Stimulated activated CD4-positive, alpha-beta T cell treated with anti-CD3 and anti-CD28 coated beads, Interleukin-15, amount 100 ng/mL, for 48 hours (primary cell): ENCODE results near the gene TMEM79.

Experiments used
- DNase-seq, 2 donors: peaks; one replicate each; pipeline ENCODE4 v3.0.0-alpha.2; 2020; ENCODE audit warnings: low read depth in 2 of 2

Gene TMEM79, protein sequence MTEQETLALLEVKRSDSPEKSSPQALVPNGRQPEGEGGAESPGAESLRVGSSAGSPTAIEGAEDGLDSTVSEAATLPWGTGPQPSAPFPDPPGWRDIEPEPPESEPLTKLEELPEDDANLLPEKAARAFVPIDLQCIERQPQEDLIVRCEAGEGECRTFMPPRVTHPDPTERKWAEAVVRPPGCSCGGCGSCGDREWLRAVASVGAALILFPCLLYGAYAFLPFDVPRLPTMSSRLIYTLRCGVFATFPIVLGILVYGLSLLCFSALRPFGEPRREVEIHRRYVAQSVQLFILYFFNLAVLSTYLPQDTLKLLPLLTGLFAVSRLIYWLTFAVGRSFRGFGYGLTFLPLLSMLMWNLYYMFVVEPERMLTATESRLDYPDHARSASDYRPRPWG

DNA sequence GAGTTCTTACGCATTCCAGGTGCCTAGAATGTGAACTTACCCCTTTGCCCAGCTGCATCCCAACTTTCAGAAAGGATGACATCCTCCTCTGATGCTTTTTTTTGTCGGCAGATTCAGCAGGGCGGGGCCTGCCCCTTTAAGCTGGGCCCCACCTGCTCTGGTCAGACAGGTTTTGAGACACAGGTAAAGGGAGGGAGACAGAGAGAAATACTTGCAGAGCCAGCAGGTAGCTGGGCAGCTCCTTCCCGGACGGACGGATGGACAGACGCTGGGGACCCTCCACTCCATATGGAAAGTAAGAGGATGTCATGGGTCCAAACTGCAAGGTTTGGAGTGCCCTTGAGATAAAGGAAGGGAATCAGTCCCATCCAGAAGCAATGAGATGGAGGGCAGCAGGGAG, at the start of gene TMEM79:
Gene TMEM79, plus strand, starts transcription at position 214 of the 400 bp plus-strand sequence. CDS start 902 bp downstream, outside the sequence.
- DNase-seq: no peak

DNA sequence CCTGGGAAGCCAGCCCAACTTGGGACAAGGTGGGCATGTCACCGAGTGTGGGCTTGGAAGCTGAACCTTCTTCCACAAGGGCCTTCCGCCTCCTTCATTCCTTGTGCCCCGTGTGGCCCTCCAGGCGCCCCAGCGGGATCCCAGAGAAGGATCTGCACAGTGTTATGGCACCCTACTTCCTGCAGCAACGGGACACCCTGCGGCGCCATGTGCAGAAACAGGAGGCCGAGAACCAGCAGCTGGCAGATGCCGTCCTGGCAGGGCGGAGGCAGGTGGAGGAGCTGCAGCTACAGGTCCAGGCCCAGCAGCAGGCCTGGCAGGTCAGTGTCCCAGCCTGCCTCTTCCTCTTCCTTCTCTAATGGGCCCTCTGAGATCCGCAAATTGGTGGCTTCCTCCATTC, 48.0 kb upstream of the TMEM79 start:
- DNase-seq: no peak

DNA sequence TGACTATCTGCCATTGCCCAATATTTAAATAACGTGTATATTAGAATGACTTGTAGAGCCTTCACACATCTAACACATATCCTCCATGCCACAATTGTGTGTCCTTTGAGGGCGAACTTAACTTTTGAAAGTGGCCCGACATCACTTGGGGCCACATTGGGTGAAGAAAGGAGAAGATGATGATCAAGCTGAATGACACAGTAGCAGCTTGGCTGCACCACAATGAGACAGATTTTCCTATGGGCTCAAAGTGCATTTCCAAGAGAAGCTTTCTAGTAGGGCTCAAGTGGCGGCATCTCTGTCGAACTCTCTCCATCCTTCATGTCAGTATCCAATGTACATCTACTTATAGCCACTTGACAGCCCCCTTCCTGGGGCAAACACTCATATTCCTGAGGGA, 45.9 kb upstream of the TMEM79 start:
- DNase-seq: no peak

DNA sequence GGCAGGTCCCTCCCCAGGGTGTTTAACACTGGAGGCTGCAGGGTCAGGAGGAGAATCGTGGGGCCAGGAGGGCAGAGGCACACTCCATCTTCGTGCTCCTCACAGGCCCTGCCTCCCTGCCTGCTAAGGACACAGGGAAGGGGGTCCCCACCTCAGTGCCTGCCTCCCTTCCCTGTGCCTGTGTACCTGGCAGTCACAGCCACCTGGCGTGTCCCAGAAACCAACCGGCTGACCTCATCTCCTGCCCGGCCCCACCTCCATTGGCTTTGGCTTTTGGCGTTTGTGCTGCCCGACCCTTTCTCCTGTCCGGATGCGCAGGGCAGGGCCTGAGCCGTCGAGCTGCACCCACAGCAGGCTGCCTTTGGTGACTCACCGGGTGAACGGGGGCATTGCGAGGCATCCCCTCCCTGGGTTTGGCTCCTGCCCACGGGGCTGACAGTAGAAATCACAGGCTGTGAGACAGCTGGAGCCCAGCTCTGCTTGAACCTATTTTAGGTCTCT, 42.8 kb upstream of the TMEM79 start:
- no peak for DNase-seq

DNA sequence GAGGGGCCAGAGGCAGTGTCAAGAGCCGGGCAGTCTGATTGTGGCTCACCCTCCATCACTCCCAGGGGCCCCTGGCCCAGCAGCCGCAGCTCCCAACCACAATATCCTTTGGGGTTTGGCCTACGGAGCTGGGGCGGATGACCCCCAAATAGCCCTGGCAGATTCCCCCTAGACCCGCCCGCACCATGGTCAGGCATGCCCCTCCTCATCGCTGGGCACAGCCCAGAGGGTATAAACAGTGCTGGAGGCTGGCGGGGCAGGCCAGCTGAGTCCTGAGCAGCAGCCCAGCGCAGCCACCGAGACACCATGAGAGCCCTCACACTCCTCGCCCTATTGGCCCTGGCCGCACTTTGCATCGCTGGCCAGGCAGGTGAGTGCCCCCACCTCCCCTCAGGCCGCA, 42.2 kb upstream of the TMEM79 start, which contains the start of gene BGLAP:
Gene BGLAP, plus strand, starts transcription at position 259 of the 400 bp plus-strand sequence. Its CDS starts 48 bp downstream, at position 307.
- no peak for DNase-seq

DNA sequence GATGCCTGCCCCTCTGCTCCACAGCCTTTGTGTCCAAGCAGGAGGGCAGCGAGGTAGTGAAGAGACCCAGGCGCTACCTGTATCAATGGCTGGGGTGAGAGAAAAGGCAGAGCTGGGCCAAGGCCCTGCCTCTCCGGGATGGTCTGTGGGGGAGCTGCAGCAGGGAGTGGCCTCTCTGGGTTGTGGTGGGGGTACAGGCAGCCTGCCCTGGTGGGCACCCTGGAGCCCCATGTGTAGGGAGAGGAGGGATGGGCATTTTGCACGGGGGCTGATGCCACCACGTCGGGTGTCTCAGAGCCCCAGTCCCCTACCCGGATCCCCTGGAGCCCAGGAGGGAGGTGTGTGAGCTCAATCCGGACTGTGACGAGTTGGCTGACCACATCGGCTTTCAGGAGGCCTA, 41.4 kb upstream of the TMEM79 start:
- no peak for DNase-seq

DNA sequence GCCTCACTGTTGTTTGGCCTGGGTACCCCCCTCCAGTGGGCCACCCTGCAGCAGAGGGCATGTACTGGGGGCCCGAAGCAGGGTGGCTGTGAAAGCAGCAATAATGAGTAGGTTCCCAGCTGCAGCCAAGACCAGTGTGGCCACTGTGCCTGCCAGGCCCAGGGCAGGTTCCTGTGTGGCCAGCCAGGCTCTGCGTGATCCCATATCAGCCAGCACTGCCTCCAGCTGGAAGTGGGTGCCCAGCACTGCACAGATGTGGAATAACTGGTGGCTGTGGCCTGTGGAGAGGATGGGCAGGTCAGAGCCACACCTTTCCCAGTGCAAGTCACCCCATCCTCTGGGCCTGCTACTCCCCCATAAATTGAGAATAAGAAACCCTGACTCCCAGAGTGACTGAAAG, 40.0 kb upstream of the TMEM79 start:
- DNase-seq: no peak

DNA sequence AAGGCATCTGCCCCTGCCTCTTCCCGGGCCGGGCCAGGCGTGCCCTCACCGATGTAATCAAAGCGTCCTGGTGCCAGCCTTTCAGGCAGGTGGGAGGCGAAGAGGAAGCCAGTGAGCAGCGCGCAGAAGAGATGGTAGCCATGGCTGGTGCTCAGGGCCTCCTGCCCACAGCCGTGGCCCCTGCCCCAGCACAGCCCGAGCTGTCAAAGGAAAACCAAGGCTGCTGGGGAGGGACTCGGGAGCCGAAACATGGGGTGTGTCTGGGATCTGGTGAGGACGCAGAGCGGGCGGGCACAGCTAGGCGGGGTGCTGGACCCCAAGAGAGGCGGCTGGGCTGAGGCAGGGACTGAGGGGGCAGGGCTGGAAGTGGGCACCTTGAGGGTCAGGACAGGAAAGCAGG, 39.4 kb upstream of the TMEM79 start:
- DNase-seq: no peak

DNA sequence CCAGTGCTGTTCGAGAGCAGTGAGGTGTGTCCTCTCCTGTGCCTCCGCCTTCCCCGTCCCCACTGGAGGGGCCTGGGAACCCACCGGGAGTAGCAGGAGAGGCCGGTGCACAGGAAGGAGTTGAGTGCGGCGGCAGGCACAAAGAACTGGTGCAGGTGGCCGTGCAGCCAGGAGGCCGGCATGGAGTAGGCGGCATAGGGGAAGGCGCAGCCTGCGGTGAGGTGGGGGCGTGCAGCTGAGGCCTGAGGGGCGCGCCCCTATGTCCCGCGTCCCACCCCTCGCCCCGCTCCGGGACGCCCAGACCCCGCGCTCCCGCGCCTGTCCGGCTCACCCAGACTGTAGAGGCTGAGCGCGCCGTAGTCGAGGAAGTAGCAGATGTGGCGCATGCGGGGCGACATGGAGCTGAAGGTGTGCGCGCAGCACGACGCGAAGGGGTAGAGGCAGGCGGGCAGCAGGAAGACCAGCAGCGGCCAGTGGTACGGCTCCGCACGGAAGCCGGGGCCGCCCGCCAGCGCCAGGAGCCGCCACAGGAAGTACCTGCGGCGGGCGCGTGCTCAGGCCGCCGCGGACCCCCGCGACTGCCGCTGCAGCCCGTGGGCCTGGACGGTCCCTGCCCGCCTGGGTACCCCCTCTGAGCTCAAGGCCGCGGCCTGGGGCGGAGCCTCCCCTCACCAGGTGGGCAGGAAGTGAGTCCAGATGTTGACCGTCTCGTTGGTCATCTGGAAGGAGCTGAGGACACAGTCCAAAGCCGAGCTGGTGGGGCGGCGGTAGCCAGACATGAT, 38.5 kb upstream of the TMEM79 start:
- DNase-seq: no peak

DNA sequence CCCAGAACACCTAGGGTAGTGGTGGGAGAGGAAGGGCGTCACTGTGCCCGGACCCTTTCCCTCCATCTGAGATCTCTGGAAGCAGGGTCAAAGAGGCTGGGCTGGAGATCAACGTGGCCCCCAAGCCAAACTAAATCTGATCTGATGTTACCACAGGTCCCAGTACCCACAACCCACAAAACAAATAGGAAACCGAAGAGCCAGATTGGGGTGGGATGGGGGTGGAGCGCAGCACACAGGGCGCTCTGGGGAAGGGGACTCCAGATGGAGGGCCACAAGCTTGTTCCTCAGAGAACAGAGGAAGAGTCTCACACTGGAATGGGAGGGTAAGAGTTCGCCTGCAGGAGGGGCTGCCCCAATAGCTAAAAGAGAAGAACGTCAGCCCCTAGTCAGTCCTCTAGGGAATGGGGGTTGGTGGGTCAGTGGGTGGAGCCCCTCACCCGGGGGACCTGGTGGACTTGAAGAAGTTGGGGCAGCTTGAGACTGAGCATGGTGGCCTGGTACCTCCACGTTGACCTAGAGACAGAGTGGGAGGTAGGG, 37.8 kb upstream of the TMEM79 start:
- DNase-seq: no peak

DNA sequence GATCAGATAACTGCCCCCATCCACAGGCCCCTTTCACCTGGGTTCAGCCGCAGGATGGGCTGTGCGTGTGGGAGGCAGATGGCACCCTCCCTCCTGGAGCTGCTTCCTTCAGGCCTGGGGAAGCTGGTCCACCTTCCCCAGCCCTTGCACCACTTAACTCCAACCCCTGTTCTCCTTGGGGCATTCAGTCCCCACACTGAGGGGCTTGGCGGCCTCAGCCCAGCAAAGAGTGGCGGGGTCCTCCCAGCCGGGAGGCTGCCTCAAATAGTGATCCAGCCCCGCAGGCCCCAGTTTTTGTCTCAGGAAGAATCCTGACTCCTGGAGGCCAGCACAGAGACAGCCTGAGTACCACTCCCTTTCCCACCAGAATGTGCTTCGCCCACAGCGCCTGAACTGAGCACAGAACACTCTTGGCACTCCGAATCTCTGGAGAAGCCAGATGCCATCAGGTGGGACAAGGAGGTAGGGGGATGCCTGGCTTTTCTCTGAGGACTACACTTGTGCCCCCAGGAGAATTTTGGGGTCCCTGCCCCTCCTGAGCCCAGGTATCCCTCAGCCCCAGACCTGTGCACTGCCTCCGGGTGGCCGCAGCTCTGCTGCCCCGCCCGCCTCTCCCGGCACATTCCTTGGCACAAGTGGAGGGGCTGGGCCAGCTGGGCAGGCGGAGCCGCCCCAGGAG, 37.2 kb upstream of the TMEM79 start:
- DNase-seq: no peak

DNA sequence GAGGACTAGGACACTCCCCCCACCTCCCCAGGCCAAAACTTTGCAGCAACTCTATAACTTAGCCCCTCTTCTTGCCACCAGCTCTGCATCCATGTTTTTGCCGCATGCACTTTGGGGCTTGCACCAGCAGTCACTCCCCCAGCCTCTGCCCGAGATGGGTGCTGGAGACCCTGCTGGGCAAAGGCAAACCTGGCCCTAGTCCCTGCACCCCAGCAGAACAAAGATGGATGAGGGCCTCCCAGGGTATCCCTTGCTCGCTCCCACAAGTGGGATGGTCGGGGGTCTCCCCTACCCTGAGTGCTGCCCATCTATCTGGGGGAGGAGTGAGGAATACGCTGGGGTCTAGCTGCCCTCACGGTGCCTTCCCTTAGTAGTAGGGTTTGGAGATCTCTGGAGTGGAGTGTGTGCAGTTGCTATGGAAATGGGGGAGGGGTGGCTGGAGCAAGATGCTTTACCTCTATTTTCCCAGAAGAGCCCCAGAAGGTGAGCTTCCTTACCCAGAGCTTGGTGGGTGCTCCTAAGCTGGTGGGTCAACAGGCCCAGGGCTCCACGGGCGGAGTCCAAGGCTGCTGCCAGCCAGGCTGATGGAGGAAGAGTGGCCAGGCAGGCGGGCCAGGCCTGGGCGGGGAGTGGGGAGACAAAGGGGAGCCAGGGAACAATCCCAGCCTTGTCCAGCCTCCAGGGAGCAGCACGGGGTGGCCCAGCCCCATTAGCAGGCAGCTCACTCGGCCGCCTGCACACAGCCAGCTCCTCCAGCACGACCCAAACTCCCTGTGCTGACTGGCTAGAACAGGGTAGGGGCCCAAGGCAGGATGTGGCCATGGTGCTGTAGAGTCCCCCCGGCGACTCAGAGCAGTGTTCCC, 36.4 kb upstream of the TMEM79 start, which contains the start of gene PAQR6:
Gene PAQR6, minus strand, starts transcription at position 597 of the 863 bp plus-strand sequence. CDS start 1,325 bp downstream, outside the sequence.
- no peak for DNase-seq

DNA sequence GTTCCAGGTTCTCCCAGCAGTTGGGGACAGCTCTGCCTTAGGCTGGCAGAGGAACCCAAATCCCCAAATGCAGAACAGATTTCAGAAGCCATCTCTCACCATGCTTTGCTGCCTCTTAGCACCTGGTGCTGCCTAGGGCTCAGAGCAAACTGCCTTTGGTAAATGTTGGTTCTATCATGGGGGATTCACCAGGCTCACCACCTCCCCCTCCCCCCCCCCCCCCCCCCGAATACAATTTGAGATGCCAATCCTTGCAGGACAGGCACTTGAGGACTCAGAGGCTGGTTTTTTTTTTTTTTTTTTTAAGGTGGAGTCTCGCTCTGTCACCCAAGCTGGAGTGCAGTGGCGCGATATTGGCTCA, 35.8 kb upstream of the TMEM79 start:
- DNase-seq: no peak

DNA sequence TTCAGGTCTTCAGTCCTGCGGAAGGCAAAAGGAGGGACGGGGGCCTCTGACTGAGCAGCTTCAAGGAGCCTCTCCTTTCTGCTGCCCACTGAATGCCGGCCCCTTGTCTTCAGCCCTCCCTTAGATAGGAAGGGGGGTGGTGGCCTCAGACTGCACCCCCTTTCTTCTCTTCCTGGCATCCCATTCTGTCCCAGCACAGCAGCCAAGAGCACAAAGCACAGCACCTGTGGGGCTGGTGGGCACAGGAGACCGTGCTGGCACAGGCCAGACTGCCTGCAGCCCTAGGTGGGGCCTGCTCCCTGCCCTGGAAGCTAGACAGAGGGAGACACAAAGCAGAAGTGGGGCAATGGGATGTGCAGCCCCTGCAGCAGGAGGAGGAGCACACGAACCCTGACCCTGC, 34.5 kb upstream of the TMEM79 start:
- no peak for DNase-seq

DNA sequence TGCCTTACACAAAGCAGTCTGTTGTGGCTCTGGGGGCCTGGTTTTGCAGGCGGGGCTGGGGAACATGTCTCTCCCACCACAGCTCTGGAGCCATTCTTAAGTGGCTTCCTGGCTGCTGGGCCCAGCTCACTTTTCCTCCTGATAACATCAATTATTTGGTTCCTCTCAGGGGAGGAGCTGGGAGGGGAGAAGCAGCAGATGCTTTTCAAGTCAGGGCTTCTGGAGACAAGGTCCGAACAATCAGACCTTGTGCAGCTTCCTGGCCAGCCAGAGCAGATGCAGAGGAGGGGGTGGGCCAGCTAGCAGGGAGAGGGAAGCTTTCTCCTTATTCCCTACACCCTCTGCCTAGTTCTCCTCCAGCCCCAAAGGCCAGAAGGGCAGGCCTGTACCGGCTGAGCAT, 32.6 kb upstream of the TMEM79 start:
- DNase-seq: no peak

DNA sequence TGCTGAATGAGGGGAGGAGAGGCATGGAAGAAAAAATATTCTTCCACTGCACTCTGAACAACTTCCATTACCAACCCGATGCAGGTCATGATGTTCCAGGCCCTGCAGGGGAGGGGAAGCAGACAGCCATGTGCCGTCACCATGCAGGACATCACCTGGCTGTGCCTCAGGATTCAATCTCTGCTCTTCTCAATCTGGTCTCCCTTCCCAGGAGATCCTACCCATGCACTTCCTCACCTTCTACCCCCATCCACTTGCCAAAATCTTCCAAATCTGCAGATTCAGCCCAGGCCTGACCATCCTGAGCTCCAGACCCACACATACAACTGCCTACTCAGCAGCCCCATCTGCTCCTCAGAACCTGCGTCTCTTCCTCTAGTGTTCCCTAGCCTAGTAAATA, 30.5 kb upstream of the TMEM79 start:
- no peak for DNase-seq

DNA sequence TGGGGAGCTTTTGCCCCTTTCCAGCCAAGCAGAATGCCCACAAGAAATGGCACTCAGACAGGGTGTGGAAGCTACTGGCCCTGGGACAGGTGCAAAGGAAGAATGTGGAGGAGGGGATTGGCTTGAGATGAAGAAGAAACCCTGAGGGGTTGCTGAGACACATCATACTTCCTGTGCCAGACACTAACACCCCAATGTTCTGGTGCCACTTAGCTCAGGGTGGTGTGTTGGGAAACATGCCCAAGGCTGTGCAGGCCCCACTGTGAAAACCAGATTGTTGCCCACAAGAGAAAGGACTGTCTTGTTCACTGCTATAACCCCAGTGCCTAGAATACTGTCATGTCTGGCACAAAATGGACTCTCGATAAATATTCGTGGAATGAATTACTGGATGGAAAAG, 26.4 kb upstream of the TMEM79 start:
- DNase-seq: no peak

DNA sequence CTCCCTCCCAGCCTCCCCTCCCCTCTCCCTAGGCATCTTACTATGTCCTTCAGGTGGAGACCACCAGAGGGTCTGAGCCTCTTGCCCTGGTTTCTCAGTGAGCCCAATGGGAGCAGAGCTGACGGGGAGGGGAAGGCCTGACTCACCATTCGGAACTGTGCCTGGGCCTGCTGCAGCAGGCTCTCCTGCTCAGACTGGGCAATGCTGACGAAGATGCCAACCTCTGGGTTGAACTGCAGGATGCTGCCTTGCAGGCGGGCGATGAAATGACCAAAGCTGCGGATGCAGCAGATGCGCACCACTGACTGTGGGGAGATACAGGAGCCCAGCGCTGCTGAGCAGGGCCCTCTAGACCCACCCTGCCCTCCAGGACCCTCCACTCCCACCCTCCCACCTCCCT, 25.3 kb upstream of the TMEM79 start:
- no peak for DNase-seq

DNA sequence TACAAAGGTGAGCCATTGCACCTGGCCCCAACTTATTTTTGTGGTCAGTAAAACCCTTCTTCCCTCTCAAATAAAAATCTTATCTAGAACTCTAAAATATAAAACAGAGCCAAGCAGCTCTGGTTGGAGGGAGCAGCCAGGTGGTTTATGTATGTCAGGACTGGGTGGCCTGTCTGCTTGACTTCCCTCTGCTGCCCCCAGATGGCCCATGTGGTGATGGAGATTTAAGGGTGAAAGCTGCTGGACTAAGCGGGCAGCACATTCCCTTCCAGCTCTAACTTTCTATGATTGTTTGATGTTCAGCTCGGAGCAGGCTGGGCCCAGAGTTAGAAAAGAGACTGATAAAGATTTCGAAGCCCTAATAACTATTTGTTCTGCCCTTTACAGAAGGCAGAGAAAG, 24.3 kb upstream of the TMEM79 start:
- DNase-seq: no peak

DNA sequence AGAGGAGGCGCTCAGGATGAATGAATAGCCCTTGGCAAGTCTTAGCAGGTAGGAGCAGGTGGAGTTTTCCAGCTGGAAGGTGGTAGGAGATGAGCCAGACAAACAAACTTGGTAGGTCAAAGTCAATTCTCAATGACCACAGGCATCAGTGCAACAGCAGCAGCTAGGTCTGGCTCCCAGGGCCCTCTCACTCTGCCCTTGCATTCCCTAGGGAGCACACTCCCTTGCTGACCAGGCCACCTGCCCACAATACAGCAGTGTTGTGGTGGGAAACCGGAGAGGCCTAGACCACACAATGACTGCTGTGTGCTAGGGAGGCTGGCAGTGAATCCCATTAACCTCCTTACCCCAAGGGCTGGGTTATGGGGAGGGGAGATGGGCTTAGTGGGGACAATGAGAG, 23.2 kb upstream of the TMEM79 start:
- DNase-seq: no peak
